ENCODE data around the gene SIPA1L3.

The SIPA1L3 gene

DNA sequence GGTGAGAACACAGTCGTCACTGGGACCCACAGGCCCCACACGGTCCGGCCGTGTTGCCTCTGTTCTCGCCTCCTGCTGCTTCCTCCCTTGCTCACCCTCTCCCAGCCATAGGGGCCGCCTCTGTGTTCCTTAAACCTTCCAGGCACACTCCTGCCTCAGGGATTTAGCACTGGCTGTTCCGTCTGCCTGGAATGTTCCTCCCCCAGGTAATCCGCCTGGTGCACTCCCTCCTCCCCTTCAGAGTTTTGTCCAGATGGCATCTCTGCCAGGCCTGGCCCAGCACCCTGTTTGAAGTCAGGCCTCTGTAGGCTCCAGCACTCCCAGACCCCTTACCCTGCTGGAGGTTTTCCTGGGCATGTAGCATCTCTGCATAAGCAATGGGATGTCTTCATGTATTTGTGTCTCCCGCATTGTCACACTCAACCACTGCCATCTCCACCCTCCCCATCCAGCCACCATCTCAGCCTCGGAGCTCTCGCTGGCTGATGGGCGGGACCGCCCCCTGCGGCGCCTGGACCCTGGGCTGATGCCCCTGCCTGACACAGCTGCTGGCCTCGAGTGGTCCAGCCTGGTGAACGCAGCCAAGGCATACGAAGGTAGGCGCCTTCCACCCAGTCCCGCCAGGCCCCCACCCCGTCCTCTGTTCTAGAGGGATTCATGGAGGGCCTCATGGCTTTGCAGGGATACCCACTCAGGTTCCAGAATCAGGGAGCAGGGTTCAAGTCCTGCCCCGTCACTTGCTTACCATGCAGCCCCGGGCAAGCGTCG is 291.1 kb downstream of the SIPA1L3 start:
- no peak for DNase-seq

DNA sequence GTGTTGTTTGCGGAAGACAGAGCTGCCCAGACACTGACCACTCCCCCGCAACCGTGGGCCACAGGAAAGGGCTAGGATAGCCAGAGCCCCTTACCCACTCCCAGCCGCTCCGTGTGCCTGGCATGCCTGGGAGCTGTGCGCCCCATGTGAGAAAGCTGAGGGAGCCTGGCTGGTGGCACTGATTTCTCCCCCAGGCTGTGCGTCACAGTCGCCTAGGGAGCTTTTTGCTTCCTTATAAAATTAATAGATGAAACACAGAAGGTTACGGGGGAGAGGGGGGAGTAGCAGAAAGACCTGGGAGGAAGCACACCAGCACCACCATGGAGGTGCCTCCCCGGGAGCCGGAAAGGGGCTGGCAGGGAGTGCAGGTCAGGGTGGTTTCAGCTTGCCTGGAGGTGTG is 292.3 kb downstream of the SIPA1L3 start:
- DNase-seq, result no peak

DNA sequence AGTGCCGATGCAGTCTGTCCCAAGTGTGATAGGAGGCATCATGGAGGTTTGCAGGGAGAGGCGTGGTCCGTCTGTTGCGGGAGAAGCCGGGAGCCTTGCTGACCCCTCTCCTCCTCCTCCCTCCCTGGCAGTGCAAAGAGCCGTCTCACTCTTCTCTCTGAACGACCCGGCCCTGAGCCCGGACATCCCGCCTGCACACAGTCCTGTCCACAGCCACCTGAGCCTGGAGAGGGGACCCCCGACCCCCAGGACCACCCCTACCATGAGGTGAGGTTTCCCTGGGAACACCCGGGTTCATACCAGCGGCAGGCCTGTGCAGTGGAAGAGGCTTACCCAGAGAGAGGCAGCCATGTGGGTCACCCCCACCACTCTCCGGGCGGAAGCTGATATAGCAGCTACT is 294.7 kb downstream of the SIPA1L3 start:
- no peak for DNase-seq

DNA sequence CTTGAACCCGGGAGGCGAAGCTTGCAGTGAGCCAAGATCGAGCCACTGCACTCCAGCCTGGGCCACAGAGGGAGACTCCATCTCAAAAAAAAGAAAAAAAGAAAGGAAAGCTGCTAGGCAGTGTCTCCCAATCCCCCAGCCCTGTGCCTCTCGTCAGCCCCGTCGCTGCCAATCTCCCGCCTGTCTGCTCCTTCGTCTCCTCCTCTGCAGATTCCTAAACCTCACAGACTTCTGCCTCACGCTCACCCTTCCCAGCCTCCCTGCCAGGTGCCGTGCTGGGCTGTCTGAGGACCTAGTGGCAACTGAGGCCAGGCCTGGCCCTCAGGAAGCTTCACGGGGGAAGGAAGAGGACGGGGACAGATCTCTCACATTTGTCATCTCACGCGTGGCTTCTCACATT is 295.5 kb downstream of the SIPA1L3 start:
- no peak for DNase-seq

DNA sequence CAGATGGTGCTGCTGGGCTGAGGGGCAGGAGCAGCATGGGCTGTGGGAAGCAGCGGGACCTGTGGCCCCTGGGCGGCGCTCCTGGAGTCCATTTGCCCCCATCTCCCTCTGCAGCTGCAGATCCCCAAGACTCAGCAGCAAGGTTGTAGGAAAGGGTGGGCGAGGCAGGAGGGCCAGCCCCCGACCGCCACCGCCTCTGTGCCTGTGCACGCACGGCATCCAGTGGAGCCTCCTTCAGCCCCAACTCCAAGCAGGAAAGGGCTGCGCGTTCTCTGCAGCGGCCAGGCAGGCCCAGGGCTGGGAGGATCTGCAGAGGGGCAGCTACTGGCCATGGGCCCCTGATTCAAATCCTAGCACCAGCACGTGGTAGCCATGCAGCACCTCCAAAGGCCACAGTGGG is 296.2 kb downstream of the SIPA1L3 start:
- no peak for DNase-seq

DNA sequence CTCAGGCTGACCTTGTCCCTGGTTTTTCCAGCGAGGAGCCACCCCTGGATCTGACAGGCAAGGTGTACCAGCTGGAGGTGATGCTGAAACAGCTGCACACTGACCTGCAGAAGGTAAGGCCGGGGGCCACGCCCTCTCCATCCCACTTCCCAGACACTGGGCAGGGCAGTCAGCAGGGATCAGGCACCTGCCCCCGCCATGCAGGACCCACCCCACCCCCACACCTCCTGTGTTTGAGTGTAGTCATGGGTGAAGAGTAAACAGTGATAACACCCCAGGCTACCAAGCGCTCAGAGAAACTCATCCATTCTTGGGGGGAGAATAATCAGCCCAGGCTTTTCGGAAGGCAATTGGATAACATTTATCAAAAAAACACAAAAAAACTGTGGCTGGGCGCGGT is 297.1 kb downstream of the SIPA1L3 start:
- DNase-seq, result no peak

DNA sequence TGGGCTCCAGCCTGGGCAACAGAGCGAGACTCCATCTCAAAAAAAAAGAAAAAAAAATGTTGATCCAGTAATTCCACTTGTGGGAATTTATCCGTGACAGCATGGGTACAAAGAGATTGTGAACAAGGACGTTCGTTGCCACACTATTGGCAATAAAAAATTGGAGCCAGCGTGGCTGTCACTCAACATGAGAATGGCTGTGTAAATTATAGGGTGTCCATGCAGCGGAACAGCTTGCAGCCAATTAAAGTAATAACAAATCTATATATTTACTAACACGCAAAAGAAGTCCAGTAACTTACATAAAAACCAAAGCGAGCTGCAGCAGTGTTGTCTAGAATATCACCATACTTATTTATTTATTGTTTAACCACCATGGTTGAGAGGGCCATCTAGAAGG is 297.7 kb downstream of the SIPA1L3 start:
- no peak for DNase-seq

DNA sequence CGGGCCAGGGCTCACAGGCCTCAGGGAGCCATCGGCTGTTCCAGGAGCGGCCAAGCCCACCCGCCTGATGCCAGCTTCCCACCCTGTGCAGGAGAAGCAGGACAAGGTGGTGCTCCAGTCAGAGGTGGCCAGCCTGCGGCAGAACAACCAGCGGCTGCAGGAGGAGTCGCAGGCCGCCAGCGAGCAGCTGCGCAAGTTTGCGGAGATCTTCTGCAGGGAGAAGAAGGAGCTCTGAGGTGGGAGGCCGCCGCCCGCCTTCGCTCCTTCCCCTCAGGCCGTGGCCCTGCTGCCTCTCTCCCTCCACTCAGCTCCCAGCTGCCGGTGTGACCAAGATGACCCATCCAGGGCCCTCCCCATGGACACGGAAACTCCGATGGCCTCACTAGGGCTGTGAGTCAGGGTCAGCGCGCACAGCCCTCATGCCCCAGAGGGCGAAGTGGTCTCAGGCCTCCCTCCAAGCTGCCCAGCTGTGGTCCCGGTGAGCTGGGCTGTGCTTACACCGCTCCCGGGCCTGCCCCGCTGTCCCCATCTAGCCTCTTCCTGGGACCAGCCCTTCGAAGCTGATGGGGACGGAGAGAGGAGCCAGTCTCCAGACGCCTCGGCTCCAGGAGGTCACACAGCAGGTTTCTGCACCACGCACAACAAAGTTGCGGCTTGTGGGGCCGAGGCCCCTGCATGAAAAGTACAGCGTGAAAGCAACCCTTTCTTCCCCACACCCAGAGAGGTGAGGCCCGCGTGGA is 299.2 kb downstream of the SIPA1L3 start:
- no peak for DNase-seq

DNA sequence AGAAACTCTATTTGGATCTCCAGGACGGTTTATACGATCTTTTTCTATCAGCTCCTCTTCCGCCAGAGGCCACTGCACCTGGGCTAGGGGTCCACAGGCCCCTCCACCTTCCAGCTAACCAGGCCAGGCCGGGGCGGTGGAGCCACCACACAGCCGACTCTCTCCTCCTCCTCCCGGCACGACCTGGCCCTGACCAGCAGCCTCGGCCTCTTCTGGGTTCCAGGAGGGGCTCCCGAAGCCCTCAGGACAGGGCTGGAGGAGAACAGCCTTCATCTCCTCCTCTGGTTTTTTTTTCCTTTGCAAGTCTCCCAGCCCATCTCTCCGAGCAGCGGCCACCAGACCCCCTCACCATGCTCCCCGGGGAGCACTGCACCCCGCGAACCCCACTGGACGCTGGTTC is 299.9 kb downstream of the SIPA1L3 start:
- no peak for DNase-seq

DNA sequence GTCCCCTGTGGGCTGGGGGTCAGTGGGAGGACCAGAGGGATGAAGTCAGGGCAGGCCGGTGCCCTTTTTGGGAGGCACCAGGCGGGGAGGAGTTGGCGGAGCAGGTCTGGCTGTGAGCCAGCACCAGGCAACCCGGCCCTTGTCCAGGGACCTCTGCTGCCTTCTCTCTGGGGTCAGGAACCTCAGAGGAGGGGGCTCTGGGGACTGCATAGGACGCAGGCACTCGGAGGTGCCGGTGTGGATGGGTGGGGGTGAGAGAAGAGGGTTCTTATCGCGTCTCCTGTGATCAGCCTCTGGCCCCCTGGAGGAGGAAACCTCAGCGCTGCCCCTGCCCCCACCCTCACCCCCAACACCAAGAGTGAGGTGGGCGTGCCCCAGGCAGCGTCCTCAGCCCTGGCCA is 300.5 kb downstream of the SIPA1L3 start:
- no peak for DNase-seq

DNA sequence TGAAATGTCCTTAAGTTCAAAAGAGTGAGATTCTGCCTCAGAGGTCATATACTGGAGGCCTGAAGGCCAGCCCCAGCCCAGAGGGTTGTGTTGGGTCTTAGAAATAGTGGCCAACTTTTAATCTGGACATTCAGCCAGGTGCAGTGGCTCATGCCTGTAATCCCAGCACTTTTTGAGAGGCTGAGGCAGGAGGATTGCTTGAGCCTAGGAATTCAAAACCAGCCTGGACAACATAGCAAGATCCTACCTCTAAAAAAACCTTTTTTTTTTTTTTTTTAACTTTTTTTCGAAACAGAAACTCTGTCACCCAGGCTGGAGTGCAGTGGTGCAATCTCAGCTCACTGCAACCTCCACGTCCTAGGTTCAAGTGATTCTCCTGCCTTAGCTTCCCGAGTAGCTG is 301.6 kb downstream of the SIPA1L3 start:
- no peak for DNase-seq

DNA sequence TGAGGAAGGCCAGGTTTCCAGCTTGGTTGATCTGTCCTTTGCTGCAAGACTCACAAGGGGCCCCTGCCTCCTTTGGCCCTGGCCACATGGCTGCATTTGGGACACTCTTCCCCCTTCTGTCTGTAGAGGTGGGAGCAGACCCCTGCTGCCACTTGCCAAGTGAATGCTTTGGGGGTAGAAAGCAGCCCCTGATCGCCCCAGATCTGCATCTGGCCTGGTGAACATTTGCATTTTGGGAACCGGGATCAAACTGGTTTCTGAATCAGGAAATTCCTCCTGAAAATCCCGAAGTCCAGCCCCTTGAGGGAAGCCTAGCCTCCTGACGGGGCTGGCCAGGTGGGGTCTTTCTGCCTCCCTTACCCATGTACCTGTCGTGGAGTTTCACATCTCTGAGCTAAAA is 302.1 kb downstream of the SIPA1L3 start:
- DNase-seq, result no peak

DNA sequence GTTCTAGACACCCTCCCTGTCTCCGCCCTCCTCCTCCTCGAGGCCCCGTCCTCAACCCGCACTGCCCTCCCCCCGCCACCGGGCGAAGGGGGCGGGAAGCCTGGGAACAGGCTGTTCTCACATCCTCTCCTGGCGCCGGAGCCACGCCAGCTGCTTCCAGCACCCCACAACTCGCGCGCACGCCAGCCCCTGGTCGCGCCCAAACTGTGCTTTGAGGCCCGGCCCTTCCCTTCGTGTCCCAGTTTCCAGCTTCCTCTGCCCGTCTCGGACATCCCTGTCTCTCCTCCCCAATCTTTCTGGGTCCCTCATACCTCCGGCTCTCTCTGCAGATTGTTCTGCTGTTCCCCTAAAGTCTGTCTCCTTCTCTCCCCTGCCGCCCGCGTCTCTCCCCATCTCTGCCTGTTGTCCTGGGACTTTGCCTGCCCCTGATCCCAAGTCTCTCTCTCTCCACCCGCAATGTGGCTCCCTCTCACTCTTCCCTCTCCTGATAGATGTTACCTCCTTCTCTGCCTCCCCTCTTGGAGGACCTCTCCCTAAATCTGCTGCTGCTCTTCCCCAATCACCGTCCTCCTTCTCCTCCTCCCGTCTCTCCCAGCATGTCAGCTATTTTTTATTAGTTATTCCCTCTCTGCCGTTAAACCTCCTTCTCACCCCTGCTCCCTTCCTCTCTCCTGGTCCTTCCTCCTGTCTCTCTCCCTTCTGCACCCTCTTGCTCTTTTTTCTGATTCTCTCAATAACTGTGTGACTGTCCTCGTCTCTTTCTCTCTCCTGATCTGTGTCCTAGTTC is 302.9 kb downstream of the SIPA1L3 start:
- no peak for DNase-seq

DNA sequence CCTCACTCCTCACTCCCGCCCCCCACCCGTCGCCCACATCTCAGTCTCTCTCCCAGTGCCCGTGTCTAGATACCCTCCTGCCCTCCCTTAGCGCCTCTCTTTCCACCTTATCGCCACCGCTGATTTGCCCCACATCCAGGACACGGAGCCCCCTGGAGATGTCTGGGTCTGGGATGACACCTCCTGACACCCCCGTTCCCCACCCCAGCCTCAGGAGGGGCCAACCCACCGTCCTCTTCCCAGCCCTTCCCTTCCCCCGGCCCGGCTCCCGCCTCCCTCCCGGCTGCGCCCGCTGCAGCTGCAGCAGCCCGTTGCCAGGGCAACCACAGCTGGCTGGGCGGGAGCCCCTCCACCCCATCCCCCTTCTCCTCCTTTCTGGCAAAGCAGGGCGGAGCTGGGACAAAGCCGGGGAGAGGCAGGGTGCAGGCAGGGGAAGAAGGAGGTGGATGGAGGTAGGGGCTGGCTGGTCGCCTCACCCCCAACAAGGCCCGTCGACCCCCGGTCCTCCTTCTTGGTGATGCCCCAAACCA is 303.5 kb downstream of the SIPA1L3 start:
- no peak for DNase-seq

DNA sequence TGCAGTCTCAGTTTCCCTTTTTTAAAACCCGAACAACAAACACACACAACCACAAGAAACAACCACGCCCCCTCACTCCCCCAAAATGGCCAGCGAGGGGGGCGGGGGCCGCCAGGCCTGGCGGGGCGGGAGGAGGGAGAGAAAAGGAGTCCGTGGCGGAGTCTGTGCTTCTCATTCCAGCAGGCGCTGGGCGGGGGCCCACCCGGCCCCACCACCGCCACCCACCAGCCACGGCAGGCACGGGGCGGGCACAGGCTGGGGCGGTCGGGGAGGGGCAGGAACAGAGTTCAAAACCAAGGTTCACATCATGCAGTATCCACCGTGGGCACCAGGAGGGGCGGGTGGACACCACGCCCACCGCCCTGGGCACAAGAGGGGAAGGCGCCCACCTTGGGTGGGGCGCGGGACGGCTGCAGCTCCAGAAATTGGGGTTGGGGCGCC is 304.2 kb downstream of the SIPA1L3 start:
- no peak for DNase-seq

DNA sequence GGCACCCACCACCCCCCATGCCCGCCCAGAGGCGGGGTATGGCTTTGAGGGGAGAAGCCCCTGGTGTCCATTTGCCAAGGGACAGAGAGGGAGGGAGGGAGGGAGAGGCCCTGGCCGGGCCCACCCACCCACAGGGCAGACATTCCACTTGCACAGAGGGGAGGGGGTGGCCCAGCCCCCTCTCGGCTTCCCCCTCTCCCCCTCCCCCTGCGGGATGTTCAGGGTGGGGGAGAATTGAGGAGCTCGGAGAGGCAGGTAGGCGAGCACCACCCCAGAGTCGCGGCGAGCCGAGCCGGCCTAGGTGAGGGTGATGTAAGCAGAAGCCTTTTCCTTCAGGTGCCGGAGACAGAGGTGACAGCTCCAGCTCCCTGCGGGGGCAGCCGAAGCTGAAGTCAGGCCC is 304.8 kb downstream of the SIPA1L3 start:
- DNase-seq, result no peak

DNA sequence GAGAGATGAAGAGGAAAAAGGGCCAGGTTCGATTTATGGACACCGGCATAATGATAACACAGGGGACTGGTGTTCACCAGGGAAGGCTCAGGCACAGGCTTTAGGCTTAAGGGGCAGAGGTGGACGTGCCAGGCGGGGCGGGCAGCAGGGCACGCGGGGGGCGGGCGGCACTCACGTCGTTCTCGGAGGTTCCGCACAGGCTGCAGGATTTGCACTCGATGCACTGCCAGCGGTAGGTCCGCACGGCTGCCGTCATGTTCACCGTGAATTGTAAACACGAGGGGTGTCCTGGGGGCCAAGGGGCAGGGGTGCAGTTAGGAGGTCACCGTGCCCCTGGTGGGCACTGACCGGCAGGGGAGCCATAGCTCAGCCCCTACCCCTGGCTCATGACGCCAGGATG is 306.5 kb downstream of the SIPA1L3 start:
- DNase-seq, result no peak

DNA sequence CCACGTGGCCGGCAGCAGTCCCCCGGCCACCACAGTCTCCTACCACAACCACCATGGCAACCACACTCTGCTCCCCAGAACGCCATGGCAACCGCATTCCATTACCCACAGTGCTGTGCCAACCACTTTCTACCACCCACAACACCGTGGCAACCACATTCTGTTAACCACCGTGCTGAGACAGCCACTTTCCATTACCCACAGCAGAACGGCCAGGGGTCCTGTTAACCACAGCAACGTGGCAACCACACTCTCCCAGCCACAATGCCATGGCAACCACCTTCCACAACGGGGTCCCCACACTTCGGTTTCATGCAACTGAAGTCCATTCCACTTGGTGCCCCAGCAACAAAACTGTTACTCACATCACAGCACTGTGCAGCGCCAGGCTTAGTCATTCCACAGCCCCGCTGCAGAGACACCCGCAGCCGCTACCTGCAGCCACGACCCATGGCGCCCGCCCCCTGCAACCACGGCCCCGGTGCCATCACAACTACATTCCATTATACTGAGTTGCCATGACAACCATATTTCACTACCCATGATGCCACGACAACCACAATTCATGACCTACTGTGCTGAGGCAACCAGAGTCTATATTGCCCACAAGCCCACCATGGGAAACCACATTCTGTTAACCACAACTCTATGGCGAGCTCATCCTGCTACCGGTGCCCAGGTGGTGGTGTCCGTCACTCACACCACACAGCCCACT is 307.1 kb downstream of the SIPA1L3 start:
- peak; percentile 57 for DNase-seq

DNA sequence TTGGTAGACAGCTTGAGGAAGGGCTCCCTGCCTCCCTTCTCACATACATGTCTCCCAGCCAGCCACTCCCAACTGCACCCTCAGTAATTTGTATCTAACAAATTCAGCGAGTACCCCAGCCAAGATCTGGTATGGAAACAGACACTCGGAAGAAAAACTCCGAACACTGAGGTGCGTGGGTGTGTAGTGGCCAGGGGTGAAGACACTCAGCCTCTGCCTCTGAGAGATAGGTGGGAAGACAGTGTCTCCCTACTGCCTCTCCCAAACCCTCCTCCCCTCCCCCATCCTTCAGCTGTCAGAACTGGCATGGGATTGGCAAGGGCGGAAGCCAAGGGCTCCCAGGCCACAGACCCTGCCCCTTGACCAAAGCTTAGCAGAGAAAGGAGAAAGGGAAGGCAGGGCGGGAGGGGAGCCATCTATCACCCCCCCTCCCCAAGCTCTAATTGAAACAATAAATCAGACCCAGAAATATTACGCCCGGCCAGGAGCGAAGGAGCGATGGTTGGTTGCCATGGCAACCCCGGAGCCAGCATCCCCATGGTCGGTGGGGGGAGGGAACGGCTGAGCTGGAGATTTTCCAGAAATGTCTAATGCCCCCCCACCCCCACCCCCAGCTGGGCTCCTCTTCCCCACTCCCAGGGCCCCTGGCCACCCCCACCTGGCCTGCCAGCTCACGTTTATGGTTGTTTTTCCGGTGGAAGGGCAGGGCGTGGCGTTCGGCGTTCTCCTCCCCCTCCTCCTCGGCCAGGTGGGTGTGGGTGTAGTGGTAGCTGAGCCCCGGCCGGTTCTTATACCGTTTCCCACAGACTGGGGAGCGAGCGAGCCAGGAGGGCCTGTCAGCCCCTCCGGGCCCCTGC is 310.0 kb downstream of the SIPA1L3 start:
- no peak for DNase-seq

DNA sequence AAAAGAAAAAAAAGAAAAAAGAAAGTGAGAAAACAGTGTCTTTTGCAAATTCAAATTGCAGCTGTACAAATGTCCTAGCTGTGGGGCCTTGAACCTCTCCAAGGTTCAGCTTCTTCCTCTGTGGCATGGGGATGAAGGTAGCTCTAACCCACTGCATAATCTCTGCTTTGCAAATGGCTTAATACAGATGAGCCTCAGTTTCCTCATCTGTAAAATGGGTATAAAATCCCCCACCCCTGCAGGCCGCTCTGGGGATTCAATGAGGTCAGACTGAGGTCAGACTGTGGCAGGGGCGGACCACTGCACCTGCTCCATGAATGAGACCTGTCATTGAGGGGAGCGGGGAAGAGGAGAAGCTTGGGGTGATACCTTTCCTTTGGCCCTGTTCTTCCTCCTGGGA is 311.2 kb downstream of the SIPA1L3 start:
- no peak for DNase-seq

DNA sequence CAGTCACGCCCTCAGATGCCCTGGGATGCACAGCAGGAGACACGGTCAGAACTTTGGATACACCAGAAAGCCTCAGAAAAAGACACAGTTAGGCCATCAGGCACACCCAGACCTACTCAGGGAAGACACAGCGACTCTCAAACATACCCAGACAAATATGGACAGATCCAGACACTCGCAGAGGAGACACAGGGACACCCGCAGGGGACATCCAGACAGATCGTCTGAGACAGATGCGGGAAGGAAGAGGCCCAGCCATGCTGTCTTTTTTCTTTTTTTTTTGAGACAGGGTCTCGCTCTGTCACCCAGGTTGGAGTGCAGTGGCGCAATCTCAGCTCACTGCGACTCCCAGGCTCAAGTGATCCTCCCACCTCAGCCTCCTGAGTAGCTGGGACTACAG is 312.2 kb downstream of the SIPA1L3 start:
- DNase-seq, result no peak

DNA sequence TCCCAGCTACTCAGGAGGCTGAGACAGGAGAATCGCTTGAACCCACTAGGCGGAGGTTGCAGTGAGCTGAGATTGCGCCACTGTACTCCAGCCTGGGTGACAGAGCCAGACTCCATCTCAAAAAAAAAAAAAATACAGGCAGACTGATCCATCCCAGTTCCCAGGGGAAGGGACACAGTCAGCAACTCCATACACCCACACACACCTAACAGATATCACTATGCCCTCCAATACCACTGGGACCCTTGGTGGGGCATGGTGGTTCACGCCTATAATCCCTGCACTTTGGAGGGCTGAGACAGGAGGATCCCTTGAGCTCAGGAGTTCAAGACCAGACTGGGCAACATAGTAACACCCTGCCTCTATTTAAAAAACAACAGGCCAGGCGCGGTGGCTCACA is 314.4 kb downstream of the SIPA1L3 start:
- no peak for DNase-seq
